Glomerular visceral epithelial cell (primary cell): ENCODE data around the gene SCN8A.
"Not testable (repeated sequence)": the region's sequence is repeated elsewhere in the genome, so short reads cannot be mapped to it uniquely, and the experiment has no call there.

Experiments used
- DNase-seq: peaks from one replicate; pipeline ENCODE4 v3.0.0-alpha.2; 2016; ENCODE audit errors: extremely low spot score

The SCN8A gene

GRCh38 chr12:51622564-51622963 lies 31.5 kb downstream of the SCN8A start:
- peak; percentile 44 for DNase-seq

DNA sequence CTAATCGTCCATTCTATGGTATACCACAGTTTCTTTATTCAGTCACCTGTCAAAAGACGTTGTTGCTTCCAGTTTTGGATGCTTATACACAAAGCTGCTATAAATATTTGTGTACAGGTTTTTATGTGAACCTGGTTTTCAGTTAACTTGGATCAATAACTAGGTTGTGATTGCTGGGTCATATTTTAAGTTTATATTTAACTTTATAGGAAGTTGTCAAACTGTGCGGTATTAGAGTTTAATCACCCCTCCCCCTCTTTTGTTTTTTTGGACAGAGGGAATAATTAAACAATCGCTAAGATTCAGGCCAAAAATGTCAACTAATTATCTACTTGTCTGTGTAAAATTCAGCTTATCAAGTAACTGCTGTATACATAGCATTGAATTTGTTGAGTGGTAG lies 34.3 kb downstream of the SCN8A start:
- no peak for DNase-seq

GRCh38 chr12:51626115-51626514 lies 35.1 kb downstream of the SCN8A start:
- no peak for DNase-seq

- no peak for DNase-seq
Observed at GRCh38 chr12:51626629-51627028, 35.6 kb downstream of the SCN8A start.

DNA sequence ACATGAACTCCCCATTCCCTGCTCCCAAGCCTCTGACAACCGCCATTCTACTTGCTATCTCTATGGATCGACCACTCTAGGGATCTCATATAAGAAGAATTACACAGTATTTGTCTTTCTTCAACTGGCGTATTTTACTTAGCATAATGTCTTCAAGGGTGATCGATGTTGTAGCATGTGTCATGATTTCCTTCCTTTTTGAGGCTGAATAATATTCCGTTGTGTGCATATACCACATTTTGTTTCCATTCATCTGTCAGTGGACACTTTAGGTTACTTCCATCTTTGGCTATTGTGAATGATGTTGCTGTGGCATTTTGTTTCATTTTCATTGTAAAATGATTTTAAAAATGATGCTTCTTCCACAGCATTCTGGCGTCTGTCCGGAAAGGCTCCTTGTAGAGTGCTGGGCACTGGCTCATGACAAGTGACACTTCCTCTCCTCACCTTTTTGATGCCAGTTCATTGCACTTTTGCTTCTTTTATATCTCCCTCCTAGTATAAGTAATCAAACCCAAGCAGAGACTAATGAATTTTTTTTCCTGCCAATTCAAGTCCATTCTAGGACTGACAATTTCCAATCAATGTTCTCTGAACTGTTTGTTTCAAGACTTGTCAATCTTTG lies 39.3 kb downstream of the SCN8A start:
- DNase-seq = no peak

DNA sequence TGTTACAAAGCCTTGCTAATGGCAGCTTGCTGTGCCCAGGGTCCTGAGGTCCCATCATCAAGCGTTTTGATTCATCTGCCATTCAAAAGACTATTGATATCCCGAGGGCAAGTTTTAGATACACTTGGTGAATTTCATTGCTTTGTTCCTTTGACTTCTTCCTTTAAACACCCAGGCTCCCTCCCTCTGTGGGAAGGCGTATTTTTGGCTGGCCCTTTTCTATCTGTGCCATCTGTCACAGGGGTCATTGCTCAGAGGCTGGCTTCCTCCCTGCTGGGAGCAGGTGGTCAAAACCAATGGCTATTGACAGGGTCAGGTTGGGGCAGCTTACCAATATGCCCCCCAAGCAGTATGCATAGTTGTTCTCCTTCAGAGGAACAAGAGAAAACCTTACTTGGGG lies 40.0 kb downstream of the SCN8A start:
- no peak for DNase-seq

- peak; percentile 46 for DNase-seq
Observed at GRCh38 chr12:51631591-51631990, 40.6 kb downstream of the SCN8A start.

- no peak for DNase-seq
Observed at GRCh38 chr12:51632623-51633022, 41.6 kb downstream of the SCN8A start.

DNA sequence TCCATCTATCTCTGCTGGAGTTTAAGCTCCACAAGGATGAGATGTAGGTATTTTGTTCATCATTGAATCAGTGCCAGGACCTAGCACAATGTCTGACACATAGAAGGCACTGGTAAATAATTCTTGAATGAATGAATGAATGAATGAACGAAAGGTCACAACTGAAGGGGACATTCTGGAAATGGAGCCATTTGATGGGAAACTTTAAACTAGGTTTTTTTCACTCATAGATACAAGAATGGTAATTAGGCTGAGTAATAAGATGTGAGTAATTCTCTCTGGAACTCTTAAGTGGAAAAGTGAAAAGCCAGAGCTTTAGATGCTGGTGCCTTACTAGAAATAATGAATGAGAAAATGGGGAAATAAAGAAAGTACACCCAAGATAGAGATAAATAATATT lies 44.3 kb downstream of the SCN8A start:
- no peak for DNase-seq

DNA sequence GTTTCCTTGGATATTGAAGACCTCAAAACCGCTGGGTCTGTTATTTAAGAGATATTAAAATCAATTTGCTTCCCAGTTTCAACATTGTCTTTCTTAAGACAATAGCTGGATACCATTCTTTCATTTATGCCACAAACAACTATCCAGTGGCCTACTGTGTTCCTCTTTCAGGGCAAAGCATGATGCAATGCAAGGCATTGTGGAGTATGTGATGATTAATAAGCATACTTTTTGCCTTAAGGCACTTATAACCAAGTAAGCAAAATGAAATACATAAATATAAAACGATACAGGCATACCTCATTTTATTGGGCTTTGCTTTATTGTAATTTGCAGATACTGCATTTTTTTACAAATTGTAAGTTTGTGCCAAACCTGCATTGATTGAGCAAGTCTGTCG lies 45.5 kb downstream of the SCN8A start:
- DNase-seq = no peak

- no peak for DNase-seq
Observed at GRCh38 chr12:51636986-51637385, 46.0 kb downstream of the SCN8A start.

GRCh38 chr12:51639361-51639760 lies 48.3 kb downstream of the SCN8A start:
- no peak for DNase-seq

- DNase-seq = no peak
Observed at GRCh38 chr12:51642286-51642685, 51.3 kb downstream of the SCN8A start.

GRCh38 chr12:51643951-51644350 lies 52.9 kb downstream of the SCN8A start:
- DNase-seq = no peak

DNA sequence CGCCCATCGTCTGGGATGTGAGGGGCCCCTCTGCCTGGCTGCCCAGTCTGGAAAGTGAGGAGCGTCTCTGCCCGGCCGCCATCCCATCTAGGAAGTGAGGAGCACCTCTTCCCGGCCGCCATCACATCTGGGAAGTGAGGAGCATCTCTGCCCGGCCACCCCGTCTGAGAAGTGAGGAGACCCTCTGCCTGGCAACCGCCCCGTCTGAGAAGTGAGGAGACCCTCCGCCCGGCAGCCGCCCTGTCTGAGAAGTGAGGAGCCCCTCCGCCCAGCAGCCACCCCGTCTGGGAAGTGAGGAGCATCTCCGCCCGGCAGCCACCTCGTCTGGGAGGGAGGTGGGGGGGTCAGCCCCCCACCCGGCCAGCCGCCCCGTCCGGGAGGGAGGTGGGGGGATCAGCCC lies 53.7 kb downstream of the SCN8A start:
- DNase-seq = not testable (repeated sequence)

DNA sequence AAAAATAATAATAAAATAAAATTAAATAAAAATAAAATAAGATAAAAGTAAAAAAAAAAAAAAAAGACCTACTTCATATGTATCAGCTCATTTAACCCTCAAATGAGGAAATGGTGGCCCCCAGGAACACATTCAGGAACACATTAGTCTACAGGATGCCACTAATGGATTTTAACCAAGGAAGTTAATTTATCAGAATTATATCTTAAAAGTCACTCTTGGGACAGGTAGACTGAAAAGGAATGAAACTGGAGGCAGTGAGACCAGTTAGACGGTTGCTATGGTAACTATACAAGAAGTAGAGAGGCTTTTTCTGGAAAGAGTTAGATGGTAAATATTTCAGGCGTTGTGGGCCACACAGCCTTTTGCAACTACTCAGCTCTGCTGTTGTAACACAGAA lies 54.9 kb downstream of the SCN8A start:
- DNase-seq = no peak

DNA sequence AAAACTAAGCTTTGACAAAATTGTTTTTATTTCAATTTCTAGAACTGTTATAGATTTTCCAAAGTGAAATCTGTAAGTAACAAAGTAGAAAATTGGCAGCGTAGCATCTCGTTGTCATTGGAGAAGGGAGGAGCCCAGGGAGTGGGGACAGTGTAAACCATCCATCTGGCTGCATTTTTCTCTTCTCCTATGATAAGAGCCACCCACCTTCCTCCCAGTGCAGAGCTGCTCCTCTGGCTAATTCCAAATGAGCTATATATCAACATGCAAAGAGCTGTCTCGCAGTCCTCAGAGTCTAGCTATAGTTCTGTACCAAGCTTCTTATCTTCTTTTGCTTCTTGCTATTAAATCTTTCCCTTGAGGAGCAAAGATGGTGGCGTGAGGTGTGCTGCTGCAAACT lies 56.6 kb downstream of the SCN8A start:
- DNase-seq = no peak

DNA sequence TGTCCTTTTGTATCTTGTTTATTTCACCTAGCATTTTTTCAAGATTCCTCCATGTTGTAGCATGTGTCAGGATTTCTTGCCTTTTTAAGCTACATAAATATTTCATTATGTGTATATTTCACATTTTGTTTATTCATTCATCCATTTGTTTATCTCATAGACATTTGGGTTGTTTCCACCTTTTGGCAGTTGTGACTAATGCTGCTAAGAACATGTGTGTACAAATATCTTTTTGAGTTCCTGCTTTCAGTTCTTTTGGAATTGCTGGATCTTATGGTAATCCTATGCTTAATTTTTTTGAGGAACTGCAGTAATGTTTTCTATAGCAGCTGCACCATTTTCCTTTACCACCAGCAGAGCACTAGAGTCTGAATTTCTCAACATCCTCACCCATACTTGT lies 62.4 kb downstream of the SCN8A start:
- DNase-seq = no peak

- DNase-seq = no peak
Observed at GRCh38 chr12:51661199-51661598, 70.2 kb downstream of the SCN8A start.

DNA sequence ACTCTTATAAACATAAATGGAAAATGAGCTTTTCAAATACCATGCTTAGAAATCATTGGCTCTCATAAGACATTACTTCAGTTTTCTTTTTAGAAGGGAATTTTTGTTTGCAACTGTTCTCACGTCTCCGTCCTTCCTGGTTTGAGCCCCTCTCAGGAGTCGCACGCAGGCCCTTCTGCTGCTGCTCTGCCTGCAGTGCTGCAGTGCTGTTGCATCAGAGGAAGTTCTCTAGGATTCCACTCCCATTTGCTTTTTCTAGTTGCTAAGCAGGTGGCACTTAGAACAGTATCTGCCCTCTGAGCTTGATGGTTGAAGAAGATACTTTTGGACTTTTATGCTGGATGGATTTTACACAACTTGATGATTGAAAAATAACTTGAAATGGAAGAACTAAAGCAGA lies 70.8 kb downstream of the SCN8A start:
- DNase-seq = no peak

GRCh38 chr12:51662728-51663154 lies 71.7 kb downstream of the SCN8A start:
- DNase-seq = no peak

GRCh38 chr12:51663390-51663789 lies 72.4 kb downstream of the SCN8A start:
- no peak for DNase-seq

GRCh38 chr12:51666696-51667095 lies 75.7 kb downstream of the SCN8A start:
- no peak for DNase-seq

- no peak for DNase-seq
Observed at GRCh38 chr12:51667269-51667668, 76.2 kb downstream of the SCN8A start.
